ENCODE measurements around the gene DRG2.

DRG2 gene

DNA sequence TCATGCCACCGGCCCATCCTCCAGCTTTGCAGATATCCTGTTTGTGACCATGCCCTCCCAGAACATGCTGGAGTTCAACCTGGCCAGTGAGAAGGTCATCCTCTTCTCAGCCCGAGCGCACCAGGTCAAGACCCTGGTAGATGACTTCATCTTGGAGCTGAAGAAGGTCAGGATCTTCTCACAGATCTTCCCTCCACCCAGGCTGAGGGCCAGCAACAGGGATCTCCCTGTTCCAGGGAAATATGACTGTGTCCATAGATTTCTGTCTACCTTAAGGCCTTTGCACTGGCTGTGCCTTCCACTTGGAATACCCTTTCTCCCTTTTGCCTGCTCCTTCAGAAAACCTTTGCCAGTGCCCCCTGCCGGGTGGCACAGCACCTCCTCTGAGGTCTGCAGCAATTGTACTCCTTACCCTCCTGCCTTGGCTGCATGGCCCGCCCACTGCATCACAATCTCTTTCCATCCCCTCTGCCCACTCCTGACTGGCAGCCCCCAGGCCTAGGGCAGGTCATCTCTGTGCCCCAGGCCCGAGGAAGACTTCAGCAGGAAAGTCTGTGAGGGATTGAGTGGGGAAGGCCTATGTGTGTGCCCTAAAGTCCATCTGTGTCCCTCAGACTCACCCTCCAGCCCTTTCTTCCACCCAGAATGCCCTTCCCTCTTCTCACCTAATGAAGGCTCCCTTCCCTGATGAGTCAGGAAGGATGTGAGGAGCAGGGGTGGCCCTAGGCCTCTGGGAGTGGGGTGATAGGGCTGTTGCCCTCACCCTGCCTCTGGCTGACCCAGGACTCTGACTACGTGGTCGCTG is 68.6 kb downstream of the DRG2 start:
- no peak for TF ChIP-seq ZNF274 (IDR thresholded peaks at IDR 0.05; ENCODE audit: low read depth, low read length)
- H3K4me3 ChIP-seq (ENCODE audit: low read length), result no peak overlapping the region

GRCh38 chr17:18156976-18157280 is 69.2 kb downstream of the DRG2 start:
- TF ChIP-seq ZNF274 (IDR thresholded peaks at IDR 0.05; ENCODE audit: low read depth, low read length), result no peak
- H3K4me3 ChIP-seq (ENCODE audit: low read length), result no peak overlapping the region
